DLD1 (cell line): Measurements from ENCODE around the gene SOST.

Source experiments
- in situ Hi-C: cut with HindIII; loops from 2 replicates; pipeline ENCODE4 v1.10.0; 2017; ENCODE audit warnings: low sequenced_read_pairs

Gene SOST

DNA sequence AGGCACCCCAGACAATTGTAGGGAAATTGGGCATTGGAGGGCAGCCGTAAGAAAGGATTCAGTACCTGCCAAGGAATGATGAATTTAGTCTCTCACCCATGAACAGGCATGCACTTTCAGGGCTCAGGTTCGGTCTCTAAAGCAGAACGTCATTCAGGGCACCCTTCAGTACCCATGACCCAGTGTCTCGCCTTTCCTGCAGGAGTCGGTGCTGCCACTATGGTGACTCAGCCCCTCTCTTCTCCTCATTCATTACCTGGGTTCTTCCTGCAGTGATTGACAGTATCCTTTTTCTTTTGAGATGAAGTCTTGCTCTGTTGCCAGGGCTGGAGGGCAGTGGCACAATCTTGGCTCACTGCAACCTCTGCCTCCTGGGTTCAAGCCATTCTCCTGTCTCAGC is 8.4 kb downstream of the SOST start:
- in situ Hi-C loops = loop anchor here (10.0 kb wide), 1 partner anchor 165 kb away; no protein-coding TSS in a partner anchor

DNA sequence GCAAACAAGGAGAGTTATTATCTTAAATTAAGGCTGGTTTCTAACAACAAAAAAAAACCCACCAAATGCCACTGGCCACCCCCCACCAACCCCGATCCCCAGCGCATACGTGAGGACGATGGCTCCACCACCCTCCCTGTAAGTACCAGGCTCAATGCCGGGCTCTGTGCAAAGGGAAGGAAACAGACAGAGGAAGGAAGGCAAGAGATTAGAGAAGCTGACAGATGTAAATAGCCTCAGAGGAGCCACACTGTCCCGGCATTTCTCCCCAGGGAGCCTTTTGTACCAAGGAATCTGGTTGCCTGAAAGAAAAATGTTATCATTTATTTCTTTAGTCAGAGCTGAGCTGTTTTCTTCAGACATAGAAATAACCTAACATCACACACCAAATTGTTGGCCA is 13.1 kb downstream of the SOST start:
- in situ Hi-C loops = no loop called here

DNA sequence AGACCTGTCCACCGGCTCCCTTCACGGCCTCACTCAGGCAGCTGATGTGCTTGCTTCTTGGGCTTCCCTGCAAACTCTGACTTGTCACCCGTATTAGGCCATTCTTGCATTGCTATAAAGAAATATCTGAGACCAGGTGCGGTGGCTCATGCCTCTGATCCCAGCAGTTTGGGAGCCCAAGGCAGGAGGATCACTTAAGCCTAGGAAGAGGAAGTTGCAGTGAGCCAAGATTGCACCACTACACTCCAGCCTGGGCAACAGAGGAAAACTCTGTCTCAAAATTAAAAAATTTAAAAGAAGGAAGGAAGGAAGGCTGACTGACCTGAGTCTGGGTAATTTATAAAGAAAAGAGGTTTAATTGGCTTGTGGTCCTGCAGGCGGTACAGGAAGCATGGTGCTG is 17.0 kb downstream of the SOST start:
- in situ Hi-C loops = no loop called here

DNA sequence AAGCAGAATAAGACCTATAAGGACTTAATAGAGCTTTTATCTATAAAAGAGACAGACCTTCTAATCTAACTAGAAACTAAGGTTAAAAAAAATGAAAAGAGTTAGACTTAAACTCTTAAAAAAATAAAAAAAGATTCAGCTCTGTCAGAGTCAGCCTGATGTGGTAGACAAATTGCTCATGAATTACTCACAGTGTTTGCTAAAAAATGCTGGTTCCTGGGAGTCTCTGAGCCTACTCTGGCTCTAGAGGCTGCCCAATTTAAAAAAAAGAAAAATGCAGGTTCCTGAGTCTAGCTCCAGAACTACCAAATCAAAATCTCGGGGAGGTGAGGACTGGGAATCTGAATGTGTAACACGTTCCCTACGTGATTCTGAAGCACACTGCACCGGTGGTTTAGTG is 18.1 kb downstream of the SOST start:
- in situ Hi-C loops = no loop called here

DNA sequence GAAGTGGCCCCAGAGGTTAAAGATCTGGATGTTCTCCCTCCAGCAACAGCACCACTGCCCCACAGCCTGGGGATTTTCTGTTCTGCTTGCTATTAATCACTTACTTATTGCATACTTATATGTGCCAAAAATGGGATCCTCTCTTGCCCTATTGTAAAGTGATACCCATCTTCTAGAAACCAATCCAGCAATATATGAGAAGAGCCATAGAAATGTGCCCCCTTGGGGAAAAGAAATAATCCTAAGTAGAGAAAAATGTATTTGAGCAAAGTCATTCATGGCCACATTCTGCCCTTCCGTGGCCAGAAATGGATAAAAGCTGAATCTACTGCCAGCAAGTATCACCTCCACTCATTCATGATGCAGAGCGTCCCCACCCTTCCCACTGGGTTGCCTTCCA is 20.9 kb downstream of the SOST start:
- in situ Hi-C loops = no loop called here

DNA sequence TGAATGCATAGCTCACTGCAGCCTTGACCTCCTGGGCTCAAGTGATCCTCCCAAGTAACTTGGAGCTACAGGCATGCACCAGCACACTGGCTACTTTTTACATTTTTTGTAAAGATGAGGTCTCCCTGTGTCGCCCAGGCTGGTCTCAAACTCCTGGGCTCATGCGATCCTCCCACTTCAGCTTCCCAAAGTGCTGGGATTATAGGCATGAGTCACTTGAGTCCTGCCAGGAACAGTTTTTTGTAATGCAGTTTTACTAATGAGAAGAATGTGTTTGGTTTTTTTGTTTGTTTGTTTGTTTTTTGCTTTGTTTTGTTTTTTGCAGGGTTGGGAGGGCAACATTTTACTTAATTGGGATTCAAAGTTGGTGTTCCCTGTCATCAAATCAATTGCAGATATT is 22.2 kb downstream of the SOST start:
- in situ Hi-C loops = no loop called here

DNA sequence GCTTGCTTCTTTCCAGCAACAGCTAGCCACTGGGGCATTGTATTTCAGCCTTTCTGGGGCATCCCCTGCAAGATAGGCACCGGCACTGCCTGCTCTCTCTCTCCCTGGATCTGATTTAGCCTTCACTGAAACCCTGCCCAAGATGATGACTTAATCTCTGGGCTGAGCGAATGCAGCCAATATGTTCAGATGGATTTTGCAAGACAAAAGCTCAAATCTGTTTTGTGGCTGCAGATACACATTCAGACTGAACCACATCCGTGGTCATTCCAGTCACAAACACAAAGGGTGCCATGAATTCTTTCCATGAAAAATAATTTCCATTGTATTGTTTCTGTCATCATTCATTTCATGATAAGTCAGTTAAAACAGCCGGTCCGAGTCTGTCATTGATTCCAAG is 24.2 kb downstream of the SOST start:
- in situ Hi-C loops = no loop called here

DNA sequence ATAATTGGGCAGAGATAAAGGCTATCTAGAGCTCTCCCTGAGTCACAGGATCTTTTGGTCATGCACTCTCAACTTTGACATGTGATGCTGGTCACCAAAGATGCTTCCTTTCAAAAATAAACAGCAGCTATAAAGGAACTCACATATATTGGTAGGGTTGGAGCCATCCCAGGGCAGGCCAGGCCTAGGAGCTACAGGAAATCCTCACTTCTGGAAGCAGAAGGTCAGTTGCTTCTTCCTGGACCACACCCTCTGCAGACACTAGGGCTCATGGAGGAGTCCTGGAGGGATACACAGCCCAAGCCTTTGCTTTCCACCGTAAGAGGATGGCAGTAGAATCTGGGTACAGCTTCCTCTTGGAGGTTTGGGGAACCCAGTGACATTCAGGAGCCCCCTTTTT is 24.6 kb downstream of the SOST start:
- in situ Hi-C loops = no loop called here

DNA sequence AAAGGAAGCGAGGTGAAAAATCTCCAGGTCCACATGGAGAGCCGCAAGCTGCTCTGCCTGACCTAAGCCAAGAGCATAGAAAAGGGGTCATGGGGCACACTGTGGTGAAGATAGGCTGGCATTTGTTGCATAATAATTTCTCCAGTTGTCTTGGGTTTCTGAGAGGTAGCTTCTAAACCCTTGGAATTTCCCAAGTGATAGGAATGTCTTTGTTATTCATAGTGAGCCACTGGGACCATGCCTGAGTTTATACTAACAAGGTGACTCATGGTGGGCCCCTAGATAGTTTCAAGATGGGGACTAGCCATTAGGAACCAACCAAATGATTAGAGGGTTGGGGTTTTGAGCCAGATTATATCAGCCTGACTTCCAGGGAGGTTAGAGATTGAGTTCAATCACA is 25.6 kb downstream of the SOST start:
- in situ Hi-C loops = no loop called here

DNA sequence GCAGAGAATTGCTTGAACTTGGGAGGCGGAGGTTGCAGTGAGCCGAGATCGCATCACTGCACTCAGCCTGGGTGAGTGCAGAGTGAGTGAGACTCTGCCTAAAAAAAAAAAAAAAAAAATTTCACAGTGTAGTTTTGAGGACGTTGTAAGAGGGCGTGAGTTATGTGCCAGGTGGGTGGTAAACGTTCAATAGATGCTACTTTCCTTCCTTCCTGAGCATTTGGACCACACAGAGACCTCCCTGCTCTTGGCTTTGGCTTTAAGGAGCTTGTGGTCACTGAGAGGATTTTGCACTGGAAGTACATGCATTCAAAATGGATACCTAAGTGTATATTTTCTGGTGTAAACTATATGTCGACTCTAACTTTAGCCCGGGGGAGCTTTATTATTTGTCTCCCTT is 30.5 kb downstream of the SOST start:
- in situ Hi-C loops = no loop called here

DNA sequence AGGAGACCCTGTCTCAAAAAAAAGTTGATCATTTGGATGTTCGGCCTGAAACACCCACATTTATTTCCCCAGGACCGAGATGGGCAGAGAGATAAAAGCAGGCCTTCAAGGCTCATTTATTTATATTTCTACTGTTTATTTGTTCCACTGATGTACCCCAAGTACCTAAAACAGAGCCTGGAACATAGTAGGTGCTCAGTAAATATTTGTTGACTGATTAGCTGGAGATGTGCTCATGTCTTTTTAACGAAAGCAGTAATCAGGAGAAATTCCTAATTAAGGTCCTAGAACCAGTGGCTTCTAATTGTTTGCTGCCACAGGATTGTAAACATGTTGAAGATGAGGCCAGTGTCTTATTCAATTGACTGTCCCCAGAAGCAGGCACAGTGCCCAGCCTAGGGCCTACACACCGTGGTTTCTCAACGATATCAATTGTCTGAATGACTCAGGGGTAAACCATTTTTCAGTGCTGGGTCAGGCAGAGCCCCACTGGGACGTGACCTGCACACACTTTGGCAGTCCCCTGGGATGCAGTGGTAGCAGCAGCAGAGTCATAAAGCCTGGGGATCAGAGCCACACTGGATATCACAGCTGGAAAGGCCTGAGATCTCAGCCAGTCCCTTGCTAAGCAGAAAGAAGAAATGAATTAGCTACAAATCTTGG is 34.8 kb downstream of the SOST start:
- in situ Hi-C loops = no loop called here

DNA sequence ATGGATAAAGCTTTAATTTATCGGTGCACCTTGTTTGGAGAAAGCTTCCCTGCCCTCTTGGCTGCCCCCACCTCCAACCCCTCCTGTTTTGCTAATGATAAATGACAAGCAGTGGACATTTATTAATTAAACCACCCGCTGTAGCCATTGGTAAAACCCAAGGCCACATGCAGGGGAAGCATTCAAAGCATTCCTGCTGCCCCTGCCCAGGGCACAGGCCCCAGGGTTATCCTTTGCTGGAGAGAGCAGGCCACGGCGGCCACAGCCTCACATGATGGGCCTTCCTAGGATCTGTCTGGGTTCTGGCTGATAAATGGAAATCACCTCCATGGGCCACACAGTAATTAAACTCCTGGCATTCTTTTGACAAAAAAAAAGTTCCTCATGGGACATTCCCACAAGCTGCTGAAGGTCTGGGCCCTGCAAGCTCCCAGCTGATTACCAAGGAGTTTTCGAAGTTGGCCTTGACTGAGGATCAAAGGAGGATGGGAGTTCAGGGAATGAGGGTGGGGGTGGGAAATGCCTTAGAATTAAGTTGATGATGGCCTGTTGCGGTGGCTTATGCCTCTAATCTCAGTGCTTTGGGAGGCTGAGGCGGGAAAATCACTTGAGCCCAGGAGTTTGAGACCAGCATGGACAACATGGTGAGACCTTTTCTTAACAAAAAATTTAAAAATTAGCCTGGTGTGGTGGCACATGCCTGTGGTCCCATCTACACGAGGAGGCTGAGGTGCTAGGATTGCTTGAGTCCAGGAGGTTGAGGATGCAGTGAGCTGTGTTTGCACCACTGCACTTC is 35.5 kb downstream of the SOST start:
- in situ Hi-C loops = no loop called here

DNA sequence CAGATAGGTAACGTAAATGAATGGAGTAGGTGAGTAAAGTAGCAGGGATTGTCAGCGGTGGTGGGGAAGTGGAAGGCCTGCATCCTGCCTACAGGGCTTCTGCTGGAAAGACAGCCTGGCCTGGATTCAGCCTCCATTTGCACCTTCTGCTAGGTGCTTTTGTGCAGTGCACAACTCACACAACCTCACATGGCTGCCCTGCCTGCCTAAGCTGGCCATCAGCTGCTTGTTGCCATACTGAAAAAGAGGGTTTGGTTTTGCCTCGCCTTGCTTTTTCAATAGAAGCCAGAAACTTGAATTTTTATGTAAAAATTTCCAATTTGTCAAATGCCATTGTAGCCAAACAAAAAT is 36.3 kb downstream of the SOST start:
- in situ Hi-C loops = no loop called here

DNA sequence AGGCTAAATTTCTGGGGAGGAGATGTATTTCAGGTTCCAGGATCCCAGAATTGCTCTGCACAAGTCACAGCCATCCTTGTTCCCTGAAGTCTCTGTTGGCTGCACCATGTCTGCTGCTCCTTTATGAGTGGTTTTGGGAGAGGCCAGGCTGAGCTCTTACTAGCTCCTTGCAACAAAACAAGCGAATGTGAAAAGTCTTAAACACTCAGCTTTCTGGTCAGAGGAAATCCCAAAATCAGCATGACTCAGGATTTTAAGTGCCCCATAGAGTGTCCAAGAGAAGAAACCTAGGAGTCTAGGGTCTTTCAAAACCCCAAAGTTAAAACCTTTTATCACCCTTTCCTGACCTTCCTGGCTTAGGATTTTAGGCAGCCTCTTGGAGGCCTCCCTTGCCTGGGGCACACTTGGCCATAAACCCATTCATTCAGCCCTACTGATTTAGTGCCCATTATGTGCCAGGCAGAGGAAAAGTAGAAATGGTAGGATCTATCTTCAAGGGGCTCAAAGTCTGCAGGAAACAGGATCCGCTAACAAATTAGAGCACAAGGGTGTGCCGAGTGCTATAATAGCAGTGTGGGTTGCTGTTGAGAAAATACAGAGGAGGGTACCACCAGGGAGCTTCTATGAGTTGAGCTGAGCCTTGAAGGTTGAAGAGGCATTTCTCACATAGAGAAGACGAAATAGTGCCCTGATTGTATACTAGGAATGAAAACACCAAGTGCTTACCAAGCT is 36.9 kb downstream of the SOST start:
- in situ Hi-C loops = no loop called here

DNA sequence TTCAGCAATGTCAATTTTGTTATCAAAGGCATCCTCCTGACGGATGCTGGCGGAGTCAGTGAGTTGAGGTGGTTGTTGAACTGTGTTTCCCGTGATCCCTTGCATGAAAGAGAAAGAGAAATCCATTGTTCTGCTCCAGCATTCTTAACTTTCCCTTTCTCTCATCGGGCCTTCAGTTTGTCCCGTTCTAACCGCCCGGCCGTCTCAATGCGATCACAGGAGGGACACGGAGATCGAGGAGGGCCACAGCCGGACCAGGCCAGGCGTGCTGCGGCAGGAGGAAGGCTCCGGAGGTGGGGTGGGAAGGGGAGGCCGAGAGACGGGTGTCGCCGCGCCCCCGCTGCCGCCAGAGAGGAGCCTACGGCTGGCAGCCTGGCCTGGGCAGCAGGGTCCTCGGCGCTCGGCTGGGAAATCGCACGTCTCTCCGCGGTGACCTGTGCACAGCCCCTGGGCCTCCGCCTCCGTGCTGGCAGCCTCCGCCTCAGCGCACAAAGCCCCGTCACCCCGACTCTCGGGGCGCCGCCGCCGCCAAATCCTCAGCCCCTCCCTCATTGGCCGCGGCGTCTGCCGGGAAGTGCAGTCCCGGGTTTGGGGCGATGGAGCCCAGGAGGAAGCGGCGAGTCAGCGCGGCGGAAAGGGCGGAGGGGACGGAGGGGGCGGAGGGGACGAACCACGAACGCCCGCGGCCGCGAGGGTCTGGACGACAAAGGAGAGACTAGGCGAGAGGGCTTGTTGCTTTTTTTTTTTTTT is 38.1 kb downstream of the SOST start:
- in situ Hi-C loops = no loop called here

DNA sequence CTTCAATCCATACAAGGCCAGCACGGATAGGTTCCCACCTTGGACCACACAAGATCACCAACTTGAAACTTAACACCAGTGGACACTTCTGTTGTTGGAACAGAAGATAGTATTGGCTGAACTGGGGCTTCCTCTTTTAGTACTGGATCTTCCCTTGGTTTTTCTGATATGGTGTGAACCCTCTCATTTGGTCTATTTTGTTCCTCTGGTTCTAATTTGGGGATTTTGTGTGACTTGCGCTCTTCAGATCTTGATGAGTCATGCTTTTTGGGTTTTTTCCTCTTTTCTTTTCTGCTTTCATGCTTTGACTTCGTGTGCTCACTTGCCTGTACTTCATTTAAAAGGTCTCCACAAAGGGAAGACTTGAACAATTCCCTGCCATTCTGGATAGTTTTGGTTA is 39.0 kb downstream of the SOST start:
- in situ Hi-C loops = no loop called here

DNA sequence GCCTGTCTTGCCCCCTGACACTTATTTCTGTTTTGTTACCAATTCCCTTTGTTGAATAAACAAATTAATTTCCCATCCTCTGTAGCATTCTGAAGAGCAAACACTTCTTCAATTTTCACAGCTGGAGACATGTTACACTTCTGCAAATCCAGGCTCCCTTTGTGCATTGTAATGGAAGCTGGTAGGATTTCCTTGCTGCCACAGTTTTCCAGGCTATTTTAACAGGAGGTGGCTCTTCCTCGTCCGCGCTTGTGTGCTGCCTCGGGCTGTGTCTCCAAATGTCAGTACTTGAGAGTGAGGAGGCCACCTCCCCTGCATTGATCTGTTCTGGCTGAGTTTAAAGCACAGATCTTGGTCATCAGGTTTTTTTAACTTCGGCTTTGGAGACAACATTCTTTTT is 40.0 kb downstream of the SOST start:
- in situ Hi-C loops = no loop called here

DNA sequence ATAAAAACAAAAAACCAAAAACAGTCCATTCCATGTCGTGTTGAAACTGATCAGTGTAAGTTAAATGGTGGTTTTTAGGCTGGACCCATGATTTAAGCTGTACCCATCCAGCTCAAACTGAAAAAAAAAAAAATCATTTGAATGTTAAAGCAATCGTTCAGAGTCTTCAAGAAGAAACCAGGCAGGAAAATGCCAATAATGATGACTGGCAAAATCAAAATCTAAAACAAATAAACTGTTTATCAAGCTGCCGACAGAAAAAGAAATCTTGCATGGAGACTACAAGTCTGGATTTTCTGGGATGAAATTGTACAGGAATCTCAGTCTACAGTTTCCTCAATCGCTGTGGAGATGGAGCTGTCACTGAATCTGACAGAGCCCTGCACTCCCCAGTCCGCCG is 40.7 kb downstream of the SOST start:
- in situ Hi-C loops = no loop called here

DNA sequence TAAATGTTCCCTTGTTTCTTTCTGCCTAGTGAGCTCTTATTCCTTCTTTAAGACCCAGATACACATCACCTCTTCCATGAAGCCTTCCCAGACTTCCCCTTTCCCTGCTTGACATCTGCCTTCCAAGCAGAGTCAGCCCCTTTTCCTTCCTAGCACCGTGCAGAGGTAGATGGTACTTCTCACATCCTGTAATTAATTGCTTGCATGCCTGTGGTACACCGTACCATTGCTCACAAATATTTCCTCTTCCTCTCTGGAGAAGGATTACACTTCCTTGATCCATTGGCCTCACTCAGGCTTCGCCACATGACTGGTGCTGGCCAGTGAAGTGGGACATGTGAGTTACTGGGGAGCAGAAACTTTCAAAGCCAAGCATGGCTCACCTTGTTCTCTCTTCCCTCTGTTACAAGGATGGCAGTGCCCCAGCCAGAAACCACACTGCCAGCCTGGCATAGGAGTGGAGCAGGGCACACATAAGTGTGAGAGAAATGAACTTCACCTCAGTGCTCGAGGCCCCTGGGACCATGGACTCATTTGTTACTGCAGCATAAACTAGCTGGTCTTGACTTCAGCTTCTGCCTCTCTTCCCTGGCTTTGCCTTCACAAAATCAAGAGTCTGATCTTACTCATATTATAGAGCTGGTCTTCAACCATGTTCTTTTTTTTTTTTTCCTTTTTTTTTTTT is 44.0 kb downstream of the SOST start:
- in situ Hi-C loops = no loop called here

DNA sequence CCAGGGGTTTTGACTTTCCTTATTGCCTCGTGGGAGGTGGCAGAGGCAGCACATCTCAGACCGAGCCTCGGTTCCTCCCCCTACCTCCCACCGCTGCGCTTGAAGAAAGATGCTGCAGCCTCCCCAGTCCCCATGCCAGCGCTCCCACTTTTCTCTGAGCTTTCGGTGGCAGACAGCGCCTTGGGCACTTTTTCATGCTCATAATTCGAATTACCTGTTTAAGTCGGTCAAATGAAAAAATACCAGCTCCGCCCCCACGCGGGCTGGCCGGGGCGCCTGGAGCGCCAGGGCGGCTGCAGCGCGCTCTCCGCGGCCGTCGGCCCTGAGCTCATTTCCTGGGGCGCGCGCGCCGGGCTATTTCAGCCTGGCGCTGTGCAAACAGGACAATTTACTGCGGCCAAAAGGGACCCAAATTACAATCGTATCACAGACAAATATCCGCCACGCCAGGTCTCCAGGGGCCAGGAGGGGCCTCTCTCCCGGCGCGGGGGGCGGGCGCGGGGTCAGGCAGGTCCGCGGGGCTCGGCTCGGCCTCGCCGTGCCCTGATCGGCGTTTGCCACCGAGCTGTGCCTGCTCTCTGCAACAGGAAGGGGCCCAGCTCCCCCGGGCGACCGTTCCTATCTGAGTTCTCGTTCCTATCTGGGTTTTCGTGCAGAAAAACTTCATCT is 45.0 kb downstream of the SOST start:
- in situ Hi-C loops = no loop called here
